NCI-H1694 (cell line): Measurements from ENCODE around the gene ARHGAP42.
"Not testable (repeated sequence)": the region's sequence is repeated elsewhere in the genome, so short reads cannot be mapped to it uniquely, and the experiment has no call there.

Experiments used
- DNase-seq: peaks from one replicate; lab custom pipeline; 2025; lab: John Stamatoyannopoulos, UW

ARHGAP42 gene, protein sequence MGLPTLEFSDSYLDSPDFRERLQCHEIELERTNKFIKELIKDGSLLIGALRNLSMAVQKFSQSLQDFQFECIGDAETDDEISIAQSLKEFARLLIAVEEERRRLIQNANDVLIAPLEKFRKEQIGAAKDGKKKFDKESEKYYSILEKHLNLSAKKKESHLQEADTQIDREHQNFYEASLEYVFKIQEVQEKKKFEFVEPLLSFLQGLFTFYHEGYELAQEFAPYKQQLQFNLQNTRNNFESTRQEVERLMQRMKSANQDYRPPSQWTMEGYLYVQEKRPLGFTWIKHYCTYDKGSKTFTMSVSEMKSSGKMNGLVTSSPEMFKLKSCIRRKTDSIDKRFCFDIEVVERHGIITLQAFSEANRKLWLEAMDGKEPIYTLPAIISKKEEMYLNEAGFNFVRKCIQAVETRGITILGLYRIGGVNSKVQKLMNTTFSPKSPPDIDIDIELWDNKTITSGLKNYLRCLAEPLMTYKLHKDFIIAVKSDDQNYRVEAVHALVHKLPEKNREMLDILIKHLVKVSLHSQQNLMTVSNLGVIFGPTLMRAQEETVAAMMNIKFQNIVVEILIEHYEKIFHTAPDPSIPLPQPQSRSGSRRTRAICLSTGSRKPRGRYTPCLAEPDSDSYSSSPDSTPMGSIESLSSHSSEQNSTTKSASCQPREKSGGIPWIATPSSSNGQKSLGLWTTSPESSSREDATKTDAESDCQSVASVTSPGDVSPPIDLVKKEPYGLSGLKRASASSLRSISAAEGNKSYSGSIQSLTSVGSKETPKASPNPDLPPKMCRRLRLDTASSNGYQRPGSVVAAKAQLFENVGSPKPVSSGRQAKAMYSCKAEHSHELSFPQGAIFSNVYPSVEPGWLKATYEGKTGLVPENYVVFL

DNA sequence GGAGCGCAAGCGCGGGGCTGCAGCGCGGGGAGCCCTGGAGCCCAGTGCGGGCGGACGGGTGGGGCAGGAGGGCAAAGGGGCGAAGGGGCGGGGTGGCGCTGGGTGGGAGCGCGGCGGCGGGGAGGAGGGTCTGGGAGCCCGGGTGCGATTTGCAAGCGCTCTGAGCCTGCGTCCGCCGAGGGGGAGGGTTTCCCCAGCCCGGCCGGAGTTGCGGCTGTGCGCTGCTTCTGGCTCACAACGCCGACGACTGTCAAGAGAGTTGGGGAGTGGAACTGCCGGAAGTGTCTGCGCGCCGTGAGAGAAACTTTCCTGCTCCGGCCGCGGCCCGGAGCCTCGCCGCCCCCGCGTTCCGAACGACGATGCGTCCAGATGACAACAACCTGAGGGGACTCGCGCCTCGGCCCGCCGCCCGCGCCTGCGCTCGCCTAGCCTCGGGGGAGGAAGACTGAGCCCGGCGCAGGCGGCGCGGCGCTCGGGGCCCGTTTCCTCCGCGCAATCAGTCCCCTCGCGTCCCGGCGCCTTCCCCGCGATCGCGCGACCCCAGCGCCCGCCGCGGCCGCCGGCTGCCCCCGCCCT lies at the start of gene ARHGAP42:
TSS of gene ARHGAP42 (plus strand) at position 235 of the 576 bp plus-strand sequence. CDS start 391 bp downstream, outside the sequence.
- DNase-seq = no peak

DNA sequence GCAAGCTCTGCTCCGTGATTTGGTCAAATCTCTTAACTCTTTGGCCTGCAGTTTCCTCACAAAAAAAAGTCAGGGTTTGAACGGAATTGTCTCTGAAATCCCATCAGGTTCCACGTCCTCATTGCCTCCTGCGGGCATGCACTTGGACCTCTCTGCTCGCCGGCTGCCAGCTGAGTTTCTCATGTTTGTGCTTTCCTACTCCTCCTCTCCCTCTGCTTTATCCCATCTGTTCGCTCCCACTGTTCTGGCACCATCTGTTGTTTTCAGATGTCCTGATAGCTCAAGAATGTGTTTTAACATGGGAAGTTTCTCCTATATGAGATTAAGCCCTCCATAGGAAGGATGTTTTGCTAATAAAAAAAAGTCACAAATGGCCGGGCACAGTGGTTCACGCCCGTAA lies 49.4 kb upstream of the ARHGAP42 start:
- DNase-seq = peak; percentile 25

DNA sequence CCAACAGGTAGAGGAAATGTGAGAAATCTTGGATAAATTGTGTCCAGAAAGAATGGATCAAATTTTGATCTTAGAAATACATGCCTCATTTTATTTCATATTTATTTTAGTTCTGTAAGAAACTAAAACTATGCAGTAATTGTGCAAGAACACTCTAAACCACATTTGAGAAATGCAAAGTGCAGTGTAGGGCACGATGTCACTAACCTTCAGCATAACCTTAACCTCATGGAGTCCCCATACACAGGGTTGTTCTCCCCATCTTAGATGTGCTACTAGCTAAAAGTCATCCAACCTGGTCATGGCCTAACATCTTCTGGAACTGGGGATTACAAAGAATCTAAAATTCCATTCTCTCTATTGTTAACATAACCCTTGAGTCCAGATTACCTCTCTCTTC lies 48.4 kb upstream of the ARHGAP42 start:
- no peak for DNase-seq

DNA sequence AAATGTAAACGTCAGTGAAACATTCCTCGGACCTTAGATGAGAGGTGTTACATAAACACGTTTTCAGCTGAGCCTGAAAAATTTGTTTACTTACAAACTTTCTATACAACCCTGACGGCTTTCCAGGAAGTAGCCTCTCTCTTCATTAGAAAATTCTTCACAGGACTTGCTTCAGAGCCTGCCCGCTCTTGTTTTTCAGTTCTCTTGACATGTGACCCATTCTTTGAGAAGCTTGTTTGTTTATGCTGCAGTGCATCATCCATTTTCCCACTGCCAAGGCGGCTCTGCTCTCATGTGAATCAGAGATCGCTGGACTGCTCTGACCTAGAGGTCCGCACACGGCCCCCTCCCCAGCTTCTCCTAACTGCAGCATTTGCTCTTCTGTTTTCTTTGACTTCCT lies 47.9 kb upstream of the ARHGAP42 start:
- no peak for DNase-seq

DNA sequence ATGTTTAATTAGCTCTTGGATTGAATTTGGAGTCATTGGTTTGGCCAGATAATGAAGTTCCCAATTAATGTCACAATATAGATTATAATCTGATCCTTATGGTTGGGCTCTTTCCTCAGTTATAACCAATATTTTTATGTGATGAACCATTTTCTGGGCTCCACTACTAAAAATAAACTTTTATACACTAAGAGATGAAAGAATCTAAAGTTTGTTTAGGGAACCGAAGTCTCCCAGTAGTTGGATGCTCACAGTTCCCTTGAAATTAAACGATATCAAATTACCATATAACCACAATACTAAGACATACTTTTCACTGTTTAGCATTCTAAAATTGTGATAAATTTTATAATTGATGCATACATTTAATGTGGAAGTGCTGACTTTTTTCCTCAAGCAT lies 47.0 kb upstream of the ARHGAP42 start:
- DNase-seq = no peak

DNA sequence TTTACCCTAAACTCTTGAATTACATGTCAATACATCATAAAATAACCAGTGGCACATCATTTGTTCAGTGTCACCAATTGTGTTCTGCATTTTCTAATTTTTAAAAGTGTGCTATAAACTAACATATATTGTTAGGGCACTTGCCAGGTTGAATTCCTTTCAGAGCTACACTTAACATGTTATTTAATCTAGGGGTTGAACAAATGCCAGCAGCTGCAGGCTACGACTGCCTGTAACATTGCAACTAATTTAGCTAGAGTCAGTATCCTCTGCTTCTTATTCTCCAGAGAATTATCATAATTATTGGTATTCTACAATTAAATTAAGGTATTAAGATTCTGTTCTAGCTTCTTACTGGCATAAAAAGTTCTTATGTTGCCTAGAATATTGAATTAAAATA lies 46.4 kb upstream of the ARHGAP42 start:
- no peak for DNase-seq

DNA sequence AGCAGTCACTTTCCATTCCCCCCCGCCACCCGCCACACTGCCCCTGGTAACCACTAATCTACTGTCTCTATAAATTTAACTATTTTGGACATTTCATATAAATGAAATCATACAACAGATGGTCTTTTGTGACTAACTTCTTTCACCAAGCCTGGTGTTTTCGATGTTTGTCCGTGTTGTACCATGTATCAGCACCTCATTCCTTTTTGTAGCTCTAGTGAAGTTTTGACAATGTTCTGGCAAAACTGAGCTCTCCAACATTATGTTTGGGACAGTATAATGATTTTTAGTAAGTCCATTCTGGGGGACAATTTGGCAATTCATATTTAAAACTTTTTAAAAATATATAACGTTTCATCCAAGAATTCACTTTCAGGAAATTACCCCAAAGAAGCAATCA lies 45.6 kb upstream of the ARHGAP42 start:
- DNase-seq = no peak

DNA sequence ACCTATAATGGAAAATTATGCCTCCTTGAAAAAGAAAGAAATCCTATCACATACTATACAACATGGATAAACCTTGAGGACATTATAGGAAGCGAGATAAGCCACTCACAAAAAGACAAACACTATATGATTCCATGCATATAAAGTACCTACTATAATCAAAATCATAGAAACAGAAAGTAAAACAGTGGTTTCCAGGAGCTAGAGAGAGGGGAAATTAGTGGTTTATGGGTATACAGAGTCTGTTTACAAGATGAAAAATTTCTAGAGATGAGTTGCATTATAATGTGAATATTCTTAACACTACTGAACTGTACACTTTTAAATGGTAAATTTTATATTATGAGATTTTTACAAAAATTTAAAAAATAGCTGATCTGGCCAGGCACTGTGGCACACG lies 40.5 kb upstream of the ARHGAP42 start:
- DNase-seq = no peak

DNA sequence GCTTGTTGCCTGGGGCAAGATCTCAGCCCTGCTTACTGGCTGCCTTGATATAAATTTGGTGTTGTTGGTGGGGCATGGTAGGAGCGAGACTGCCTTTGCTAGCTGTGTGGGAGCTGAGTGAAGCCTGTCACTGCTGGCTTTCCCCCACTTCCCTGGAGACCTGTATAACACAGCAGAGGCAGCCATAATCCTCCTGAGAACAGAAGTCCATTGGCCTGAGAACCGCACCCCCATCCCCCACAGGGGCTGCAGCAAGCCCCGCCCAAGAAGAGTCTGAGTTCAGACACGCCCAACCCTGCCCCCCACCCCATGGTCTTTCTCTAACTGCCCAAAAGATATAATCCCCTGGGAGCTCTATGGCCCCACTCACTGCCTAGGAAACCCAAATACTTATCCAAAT lies 39.2 kb upstream of the ARHGAP42 start:
- no peak for DNase-seq

DNA sequence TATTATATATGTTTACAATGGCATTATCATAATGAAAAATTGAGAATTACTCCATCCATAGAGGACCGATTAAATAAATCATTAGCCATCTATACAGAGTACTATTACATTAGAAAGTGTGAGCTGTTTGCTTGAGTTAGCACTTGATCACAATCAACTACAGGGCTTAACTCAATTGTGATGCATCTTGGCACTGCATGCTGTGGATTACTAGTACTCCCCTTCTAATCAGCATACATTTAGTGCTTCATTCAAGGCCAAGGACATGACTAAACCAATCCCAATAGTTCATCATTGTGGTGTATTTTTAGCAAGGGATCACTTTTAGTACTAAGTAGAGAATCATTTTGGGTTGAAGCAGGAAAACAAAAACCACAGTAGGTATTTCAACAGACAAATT lies 23.5 kb upstream of the ARHGAP42 start:
- no peak for DNase-seq

DNA sequence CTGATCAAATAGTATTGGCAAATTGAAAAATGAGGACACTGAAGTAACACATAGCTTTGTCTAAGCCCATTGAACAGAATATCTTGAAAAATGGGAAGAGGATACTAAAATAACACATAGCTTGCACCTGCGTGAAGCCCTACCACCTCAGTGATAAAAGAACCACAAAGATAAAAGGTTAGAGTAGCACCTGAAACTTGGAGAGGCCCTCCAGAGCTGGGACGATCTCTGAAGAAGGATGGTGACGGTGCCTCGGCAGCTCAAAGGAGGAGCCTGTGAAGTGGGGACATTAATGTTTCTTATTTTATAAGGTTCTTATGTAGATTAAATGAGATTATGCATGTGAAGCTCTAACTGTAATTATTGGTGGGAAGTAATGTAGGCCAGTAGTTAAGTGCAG lies 23.1 kb upstream of the ARHGAP42 start:
- no peak for DNase-seq

DNA sequence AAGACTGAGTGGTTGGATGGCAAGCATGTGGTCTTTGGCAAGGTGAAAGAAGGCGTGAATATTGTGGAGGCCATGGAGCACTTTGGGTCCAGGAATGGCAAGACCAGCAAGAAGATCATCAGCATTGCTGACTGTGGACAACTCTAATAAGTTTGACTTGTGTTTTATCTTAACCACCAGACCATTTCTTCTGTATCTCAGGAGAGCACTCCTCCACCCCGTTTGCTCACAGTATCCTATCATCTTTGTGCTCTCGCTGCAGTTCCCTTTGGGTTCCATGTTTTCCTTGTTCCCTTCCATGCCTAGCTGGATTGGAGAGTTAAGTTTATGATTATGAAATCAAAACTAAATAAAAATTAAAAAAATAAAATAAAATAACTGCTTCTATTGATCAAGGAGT lies 20.3 kb upstream of the ARHGAP42 start:
- not testable (repeated sequence) for DNase-seq

DNA sequence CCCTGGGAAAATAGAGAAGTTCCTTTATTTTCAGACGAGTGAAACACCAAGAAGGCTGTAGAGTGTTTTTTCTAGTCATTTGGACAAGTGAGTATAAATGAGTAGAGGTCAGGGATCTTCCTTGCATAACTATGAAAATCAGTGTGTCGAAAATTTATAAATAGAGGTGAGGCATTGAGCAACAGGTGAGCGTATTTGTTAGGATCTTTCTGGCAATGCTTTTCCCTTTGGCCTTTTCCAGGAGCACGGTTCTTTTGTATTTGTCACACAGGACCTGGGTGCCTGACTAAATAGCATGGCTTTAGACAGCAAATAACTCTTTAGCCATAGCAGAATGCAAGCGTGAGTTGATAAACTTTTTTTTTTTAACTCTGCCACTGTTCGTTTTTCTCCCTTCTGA lies 19.6 kb upstream of the ARHGAP42 start:
- no peak for DNase-seq

DNA sequence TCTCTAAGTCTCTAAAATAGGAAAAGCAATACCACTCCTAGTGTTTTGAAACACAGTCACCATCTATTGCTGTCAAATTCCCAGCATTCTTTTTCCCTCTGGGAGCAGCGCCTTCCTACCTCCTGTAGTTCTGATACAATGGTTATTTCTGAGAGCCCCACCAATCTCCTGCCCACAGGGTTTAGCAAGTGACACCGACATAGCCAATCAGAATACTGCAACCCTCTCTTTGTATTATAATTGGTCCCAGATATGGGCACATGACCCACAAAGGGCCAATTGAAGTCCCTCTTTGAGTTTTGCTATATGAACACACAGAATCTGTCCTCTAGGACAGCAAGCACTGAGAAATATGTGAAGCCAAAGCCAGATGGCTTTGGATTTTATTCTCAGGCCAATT lies 16.9 kb upstream of the ARHGAP42 start:
- no peak for DNase-seq

DNA sequence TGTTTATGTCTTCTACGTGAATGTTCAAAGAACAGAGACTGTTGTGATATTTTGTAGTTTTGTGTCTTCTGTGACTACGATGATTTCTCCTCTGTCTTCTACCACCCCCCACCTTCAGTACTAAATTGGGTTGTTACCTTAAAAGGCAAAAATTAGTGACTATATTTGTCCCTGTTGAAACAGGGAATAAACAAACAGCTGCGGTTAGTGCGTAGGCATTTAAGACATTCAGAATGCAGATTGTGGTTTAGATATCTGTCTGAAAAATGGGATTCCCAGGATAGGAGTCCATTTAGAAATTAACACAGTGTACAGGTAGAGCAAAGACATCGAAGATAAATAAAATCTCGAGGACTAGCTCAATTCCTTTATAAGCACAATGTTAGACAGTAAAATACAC lies 15.6 kb upstream of the ARHGAP42 start:
- DNase-seq = no peak

DNA sequence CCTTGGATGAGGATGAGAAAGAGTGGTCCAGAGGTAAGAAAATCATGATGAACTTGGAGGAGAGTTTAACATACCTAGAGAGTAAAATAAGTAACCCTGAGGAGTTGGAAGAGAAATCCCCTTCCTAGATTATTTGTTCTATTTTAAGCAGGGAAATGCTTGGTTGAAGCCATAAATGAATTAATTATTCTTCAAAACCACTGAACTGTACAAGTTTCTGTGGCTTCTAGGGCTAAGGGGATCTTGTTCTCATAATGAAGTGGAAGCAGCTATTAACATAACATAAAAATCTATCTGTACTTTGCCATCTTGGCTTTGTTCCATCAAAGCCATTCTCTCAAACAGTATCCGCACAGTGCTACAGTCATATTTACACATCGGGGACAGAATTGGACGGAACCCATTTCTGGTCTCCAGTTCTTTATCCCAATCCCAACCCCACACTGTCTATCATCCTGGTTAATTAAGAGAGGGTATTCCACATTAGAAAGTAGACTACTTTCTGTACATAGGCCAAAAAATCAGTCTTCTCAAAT lies 14.5 kb upstream of the ARHGAP42 start:
- no peak for DNase-seq

DNA sequence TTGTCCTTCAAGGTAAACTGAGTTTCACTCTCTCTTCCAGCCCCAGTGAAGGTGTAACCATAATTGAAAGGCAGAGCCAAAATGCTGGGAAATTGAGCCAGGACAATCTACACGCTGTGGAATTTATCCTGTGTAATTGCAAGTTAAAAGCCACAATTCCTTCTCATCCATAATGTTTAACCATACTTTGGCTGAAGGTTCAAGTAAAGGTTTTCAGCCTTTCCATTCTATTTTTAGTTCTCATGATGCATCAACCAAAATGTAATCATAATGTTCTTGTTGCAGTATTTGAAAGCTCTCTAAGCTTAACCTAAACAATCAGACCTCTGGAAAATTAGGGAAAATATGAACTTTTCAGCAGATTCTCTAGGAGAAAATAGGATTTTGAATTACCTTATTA lies 14.0 kb upstream of the ARHGAP42 start:
- no peak for DNase-seq

DNA sequence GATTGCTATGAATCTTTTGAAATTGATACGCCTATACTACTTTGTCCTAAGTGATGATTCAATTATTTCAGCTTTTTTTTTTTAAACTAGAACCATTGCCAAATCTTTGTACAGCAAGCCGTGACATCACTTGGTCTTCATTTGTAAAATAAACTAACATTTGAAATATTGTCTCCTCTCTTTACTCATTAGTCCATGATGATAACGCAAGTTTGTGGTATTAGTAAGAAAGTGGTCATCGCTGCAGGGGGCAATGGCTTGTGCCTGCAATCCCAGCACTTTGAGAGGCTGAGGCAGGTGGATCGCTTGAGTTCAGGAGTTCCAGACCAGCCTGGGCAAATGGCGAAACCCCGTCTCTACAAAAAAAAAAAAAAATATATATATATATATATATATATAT lies 12.9 kb upstream of the ARHGAP42 start:
- DNase-seq = no peak

DNA sequence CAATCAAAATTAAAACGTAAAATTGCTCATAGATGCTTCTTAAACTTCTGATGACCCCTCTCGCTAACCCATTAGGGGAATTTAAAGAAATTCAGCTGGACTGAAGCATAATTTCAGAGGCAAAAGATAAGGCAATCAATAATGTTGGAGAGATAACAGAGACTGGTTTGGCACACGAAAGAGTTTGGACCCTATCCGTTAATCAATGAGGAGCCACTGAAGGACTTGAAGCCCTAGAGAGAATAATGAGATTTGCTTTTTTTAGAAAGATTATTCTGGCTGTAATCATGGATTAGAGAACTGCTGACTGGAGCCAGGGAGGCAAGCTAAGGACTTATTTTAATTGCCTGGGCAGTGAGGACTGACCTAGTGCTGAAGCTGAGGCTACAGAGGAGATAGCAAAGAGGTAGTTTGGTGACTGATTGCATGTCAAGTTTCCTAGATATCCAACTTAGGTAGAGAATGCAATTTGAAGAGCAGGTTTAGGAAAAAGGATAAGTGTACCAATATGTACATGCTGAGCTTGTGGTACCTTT lies 11.9 kb upstream of the ARHGAP42 start:
- DNase-seq = no peak

DNA sequence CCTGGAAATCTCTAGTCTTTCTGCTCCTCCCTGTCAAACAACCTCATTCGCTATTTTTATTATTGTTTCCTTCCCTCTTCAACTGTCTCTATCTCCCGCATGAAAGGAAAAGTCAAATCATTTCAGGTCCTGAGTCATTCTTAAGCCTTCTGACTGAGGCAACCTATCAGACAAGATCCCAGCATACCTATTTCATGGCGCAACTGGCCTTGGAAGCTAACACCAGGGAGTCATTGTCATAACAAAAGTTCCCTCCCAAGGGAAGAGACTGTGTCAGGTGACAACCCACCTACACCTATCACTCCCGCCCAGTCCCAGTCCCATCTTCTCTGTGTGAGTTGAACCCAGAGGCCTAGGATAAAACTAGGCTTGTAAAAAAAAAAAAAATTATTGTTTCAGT lies 10.2 kb upstream of the ARHGAP42 start:
- no peak for DNase-seq

DNA sequence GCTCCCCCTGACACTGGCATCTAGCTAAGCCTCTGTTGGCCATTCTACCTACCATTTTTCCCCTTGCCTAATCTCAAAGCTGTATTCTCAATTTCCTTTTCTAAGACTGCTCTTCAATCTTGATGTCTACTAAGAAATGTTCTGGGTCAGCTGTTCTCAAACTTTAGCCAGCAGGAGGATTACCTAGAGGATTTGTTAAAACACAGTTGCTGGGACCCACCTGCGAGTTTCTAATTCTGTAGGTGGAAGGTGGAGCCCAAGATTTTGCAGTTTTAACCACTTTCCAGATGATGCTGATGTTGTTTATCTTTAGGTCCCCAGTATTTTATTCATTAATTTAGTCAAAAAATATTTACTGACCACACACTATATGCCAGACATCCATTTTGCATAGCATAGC lies 9.3 kb upstream of the ARHGAP42 start:
- no peak for DNase-seq

DNA sequence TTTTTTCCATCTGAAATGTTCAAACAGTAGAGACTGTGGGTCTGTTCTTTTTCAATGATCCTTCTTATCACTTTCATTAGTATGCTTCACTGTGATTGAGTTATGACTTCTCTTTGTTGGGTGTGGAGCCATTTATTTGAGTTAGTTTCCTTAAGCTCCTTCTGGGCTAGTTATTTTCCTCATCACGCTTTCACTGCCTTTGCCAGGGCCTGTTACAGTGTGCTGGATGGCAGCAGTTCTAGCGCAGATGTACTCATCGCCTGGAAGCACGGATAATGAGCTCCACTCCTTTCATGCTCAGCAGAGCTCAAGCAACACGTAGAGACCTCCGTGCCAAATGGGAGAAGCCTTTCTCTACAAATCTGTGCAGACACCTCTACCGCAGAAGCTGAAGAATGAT lies 7.0 kb upstream of the ARHGAP42 start:
- DNase-seq = peak; percentile 40
